ENCODE data around the gene ING4. TPM values are rescaled to one million over a fixed set of nuclear protein-coding genes. Genes with fewer than 3 reads are reported as not detected.
A peak's percentile ranks its signal among the peaks of the same experiment; 100 is the strongest.

Gene ING4
- total and polyA plus RNA-seq, 2 of the 13 experiments (the other 11 are each of a cell fraction or from before 2014, with no cell fraction given): 14.4 to 32.4 TPM

DNA sequence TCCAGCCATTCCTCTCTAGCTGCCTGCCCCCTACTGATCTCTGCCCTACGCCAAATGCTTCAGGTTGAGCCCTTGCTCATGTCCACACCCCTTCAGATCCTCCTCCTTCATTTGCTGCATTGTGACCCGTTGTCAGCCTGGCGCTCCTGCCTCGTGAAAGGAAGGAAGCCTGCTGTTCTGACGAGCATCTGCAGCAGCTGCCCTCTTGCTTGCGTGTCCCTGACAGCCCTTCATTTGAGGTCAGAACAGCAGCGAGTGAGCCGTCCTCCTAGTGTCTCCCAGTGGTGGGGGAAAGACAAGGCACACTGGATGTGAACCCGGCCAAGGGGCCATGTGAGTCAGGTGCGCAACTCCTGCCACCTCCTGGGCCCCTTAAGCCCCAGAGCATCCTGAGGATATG is 40.7 kb upstream of the ING4 start:
- ChIA-PET POLR2A (interaction anchor here (0.9 kb wide), 1 partner anchor 15 kb away, joined by 3 read pairs; no protein-coding TSS in a partner anchor), CTCF (ENCODE audit: low intra/inter-chr PET ratio, low total read pairs) (no interaction called here)
- ATAC-seq: peak; percentile 67
- peak overlapping the region; percentile 64 for H3K4me2 ChIP-seq (ENCODE audit: low read depth, low read length)
- no peaks in the 10 kb centered on the region for H4K20me1 ChIP-seq (ENCODE audit: insufficient read depth, low read length)
- no peaks in the 10 kb centered on the region for H3K9me3 ChIP-seq (ENCODE audit: low read length)
- H3K9ac ChIP-seq (ENCODE audit: insufficient read depth, low read depth, low read length): no peak overlapping the region
- H3K27ac ChIP-seq (ENCODE audit: extremely low read length, insufficient read depth, low read length): no peak overlapping the region
- BruUV-seq (replicated peaks): no TSS peak
- peak; percentile 31 for DNase-seq (ENCODE audit: low spot score)
- in situ Hi-C loops (cut with HindIII; ENCODE audit: extremely low pct_ligation_motif_present, low pct_unique_long_range_greater_than_20kb): no loop called here
- H3K79me2 ChIP-seq (ENCODE audit: insufficient read depth, low read length): no peaks in the 10 kb centered on the region
- peaks cover 6 to 39% of the 10 kb centered on the region in 2 experiments for H3K27me3 ChIP-seq (ENCODE audit: control insufficient read depth in 1 of 2, insufficient read depth in 2 of 2, low read length in 2 of 2)
- H2AFZ ChIP-seq (ENCODE audit: low read length): no peak overlapping the region
- intact Hi-C loops (cut with micrococcal nuclease; ENCODE audit: unreplicated experiment): no loop called here
- H3K4me3 ChIP-seq (replicated peaks in 1 of 3; ENCODE audit: insufficient read depth in 1 of 3, low read depth in 2 of 3, low read length in 3 of 3): peak overlapping the region in 1 of 3 experiments; percentile 27; a peak in 1 of 6 replicates
- H3K4me1 ChIP-seq (ENCODE audit: insufficient read depth, low read length): peaks cover 27% of the 10 kb centered on the region
- TF ChIP-seq ZNF30 (CRISPR knock-in tag; IDR thresholded peaks at IDR 0.05) (no peak), SALL1 (CRISPR knock-in tag; IDR thresholded peaks at IDR 0.05) (peak; percentile 27; the same call in 1 of the 2 replicates), STAG1 (CRISPR knock-in tag; IDR thresholded peaks at IDR 0.05) (peak; percentile 16; the same call in 1 of the 2 replicates)
- TF ChIP-seq, protein P1, sequence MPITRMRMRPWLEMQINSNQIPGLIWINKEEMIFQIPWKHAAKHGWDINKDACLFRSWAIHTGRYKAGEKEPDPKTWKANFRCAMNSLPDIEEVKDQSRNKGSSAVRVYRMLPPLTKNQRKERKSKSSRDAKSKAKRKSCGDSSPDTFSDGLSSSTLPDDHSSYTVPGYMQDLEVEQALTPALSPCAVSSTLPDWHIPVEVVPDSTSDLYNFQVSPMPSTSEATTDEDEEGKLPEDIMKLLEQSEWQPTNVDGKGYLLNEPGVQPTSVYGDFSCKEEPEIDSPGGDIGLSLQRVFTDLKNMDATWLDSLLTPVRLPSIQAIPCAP (CRISPR knock-in tag; IDR thresholded peaks at IDR 0.05; ENCODE audit: low read depth): no peak
- TF ChIP-seq, protein P2, sequence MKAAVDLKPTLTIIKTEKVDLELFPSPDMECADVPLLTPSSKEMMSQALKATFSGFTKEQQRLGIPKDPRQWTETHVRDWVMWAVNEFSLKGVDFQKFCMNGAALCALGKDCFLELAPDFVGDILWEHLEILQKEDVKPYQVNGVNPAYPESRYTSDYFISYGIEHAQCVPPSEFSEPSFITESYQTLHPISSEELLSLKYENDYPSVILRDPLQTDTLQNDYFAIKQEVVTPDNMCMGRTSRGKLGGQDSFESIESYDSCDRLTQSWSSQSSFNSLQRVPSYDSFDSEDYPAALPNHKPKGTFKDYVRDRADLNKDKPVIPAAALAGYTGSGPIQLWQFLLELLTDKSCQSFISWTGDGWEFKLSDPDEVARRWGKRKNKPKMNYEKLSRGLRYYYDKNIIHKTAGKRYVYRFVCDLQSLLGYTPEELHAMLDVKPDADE (CRISPR knock-in tag; IDR thresholded peaks at IDR 0.05): no peak
- TF ChIP-seq, protein P3, sequence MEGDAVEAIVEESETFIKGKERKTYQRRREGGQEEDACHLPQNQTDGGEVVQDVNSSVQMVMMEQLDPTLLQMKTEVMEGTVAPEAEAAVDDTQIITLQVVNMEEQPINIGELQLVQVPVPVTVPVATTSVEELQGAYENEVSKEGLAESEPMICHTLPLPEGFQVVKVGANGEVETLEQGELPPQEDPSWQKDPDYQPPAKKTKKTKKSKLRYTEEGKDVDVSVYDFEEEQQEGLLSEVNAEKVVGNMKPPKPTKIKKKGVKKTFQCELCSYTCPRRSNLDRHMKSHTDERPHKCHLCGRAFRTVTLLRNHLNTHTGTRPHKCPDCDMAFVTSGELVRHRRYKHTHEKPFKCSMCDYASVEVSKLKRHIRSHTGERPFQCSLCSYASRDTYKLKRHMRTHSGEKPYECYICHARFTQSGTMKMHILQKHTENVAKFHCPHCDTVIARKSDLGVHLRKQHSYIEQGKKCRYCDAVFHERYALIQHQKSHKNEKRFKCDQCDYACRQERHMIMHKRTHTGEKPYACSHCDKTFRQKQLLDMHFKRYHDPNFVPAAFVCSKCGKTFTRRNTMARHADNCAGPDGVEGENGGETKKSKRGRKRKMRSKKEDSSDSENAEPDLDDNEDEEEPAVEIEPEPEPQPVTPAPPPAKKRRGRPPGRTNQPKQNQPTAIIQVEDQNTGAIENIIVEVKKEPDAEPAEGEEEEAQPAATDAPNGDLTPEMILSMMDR (CRISPR knock-in tag; IDR thresholded peaks at IDR 0.05): peak; percentile 40; the same call in 1 of the 2 replicates
- TF ChIP-seq, protein P4, sequence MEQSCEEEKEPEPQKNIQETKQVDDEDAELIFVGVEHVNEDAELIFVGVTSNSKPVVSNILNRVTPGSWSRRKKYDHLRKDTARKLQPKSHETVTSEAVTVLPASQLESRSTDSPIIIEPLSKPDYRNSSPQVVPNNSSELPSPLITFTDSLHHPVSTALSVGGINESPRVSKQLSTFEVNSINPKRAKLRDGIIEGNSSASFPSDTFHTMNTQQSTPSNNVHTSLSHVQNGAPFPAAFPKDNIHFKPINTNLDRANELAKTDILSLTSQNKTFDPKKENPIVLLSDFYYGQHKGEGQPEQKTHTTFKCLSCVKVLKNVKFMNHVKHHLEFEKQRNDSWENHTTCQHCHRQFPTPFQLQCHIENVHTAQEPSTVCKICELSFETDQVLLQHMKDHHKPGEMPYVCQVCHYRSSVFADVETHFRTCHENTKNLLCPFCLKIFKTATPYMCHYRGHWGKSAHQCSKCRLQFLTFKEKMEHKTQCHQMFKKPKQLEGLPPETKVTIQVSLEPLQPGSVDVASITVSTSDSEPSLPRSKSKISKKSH (CRISPR knock-in tag; IDR thresholded peaks at IDR 0.05; ENCODE audit: borderline replicate concordance): 0 out of 2 replicates have a peak, but pooled peaks have one; percentile 30
- TF ChIP-seq, protein P5, sequence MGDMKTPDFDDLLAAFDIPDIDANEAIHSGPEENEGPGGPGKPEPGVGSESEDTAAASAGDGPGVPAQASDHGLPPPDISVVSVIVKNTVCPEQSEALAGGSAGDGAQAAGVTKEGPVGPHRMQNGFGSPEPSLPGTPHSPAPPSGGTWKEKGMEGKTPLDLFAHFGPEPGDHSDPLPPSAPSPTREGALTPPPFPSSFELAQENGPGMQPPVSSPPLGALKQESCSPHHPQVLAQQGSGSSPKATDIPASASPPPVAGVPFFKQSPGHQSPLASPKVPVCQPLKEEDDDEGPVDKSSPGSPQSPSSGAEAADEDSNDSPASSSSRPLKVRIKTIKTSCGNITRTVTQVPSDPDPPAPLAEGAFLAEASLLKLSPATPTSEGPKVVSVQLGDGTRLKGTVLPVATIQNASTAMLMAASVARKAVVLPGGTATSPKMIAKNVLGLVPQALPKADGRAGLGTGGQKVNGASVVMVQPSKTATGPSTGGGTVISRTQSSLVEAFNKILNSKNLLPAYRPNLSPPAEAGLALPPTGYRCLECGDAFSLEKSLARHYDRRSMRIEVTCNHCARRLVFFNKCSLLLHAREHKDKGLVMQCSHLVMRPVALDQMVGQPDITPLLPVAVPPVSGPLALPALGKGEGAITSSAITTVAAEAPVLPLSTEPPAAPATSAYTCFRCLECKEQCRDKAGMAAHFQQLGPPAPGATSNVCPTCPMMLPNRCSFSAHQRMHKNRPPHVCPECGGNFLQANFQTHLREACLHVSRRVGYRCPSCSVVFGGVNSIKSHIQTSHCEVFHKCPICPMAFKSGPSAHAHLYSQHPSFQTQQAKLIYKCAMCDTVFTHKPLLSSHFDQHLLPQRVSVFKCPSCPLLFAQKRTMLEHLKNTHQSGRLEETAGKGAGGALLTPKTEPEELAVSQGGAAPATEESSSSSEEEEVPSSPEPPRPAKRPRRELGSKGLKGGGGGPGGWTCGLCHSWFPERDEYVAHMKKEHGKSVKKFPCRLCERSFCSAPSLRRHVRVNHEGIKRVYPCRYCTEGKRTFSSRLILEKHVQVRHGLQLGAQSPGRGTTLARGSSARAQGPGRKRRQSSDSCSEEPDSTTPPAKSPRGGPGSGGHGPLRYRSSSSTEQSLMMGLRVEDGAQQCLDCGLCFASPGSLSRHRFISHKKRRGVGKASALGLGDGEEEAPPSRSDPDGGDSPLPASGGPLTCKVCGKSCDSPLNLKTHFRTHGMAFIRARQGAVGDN (CRISPR knock-in tag; IDR thresholded peaks at IDR 0.05): peak; percentile 42
- 9% methylated on average over 8 of the region's 10 CpGs for WGBS (ENCODE audit: low lambda C conversion rate)
- H3K36me3 ChIP-seq (replicated peaks in 1 of 2; ENCODE audit: control insufficient read depth in 1 of 2, insufficient read depth in 2 of 2, low read length in 2 of 2): no peaks in the 10 kb centered on the region
- FAIRE-seq: no peak
